SK-N-MC (cell line): ENCODE data around the gene L3MBTL4.

ENCODE experiments used
- EZH2 ChIP-seq: fragments of 200-600 bp; sonication (generic); IDR thresholded peaks from one replicate; pipeline ENCODE4 v1.6.1; 2017; ENCODE audit warnings: antibody characterized with exemption
- POLR2AphosphoS5 ChIP-seq: IDR thresholded peaks from 2 replicates; pipeline ENCODE4 v1.6.1; 2012; ENCODE audit warnings: mild to moderate bottlenecking, low read depth, low read length, borderline replicate concordance

GRCh38 chr18:6150430-6150829, 264.3 kb downstream of the L3MBTL4 start:
- TF ChIP-seq EZH2: no peak
- no peak for TF ChIP-seq POLR2AphosphoS5
